ENCODE results near the gene DYNC1I1.

Gene DYNC1I1

DNA sequence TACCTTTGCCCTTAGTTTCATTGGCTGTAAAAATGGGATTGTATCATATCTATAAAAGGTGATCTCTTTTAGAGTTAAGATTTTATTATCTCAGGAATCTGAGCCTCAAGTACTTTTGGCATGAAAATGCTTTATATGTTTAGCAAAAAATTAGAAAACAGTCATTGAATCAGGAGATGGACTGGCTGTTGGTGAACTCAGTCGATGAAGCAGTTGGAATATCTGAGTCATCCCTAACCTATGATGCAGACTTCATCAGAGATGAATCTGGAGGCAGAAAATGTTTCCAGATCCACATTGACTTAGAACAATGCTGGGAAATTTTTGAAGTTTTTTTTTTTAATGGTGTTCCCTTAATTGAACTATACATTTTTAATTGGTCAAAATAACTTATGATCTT, 321.1 kb downstream of the DYNC1I1 start:
- Histone ChIP-seq H3K4me3 (ENCODE audit: low read length) (no peak overlapping the region), H3K36me3 (ENCODE audit: control insufficient read depth, low read depth, low read length) (no peaks in the 10 kb centered on the region), H3K9ac (ENCODE audit: low read length) (no peak overlapping the region), H3K4me1 (ENCODE audit: control insufficient read depth, low read depth, low read length) (no peaks in the 10 kb centered on the region), H3K27me3 (ENCODE audit: control insufficient read depth, insufficient read depth, low read length) (no peaks in the 10 kb centered on the region), H3K27ac (ENCODE audit: low read length) (no peak overlapping the region), H3K9me3 (ENCODE audit: control insufficient read depth, low read depth, low read length) (no peaks in the 10 kb centered on the region)

DNA sequence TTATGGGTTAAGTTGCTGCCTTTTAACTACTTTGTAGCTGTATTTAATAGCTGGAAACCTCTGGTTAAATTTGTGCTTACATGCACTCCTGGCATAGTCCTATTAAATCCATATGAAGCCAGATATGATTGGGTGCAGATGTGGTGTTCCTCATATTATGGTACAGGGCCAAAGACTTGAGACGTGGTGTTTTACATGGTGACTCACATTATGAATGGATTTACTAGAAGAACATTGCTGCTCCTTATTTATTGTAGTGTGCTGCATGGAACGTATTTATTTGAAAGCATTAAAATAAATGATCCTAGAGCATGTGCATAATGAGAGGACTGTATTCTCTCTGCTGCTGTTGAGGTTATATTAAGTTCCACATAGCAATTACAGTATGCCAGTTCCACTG, 325.5 kb downstream of the DYNC1I1 start:
- Histone ChIP-seq H3K27me3 (ENCODE audit: control insufficient read depth, insufficient read depth, low read length) (no peaks in the 10 kb centered on the region), H3K4me3 (ENCODE audit: low read length) (no peak overlapping the region), H3K9ac (ENCODE audit: low read length) (no peak overlapping the region), H3K27ac (ENCODE audit: low read length) (no peak overlapping the region), H3K36me3 (ENCODE audit: control insufficient read depth, low read depth, low read length) (no peaks in the 10 kb centered on the region), H3K9me3 (ENCODE audit: control insufficient read depth, low read depth, low read length) (no peaks in the 10 kb centered on the region), H3K4me1 (ENCODE audit: control insufficient read depth, low read depth, low read length) (no peaks in the 10 kb centered on the region)

GRCh38 chr7:96100737-96101136, 328.4 kb downstream of the DYNC1I1 start:
- no peak overlapping the region for H3K27ac ChIP-seq (ENCODE audit: low read length)
- H3K4me1 ChIP-seq (ENCODE audit: control insufficient read depth, low read depth, low read length), result no peaks in the 10 kb centered on the region
- H3K4me3 ChIP-seq (ENCODE audit: low read length), result no peak overlapping the region
- no peaks in the 10 kb centered on the region for H3K27me3 ChIP-seq (ENCODE audit: control insufficient read depth, insufficient read depth, low read length)
- H3K36me3 ChIP-seq (ENCODE audit: control insufficient read depth, low read depth, low read length), result no peaks in the 10 kb centered on the region
- H3K9ac ChIP-seq (ENCODE audit: low read length), result no peak overlapping the region
- H3K9me3 ChIP-seq (ENCODE audit: control insufficient read depth, low read depth, low read length), result no peaks in the 10 kb centered on the region

- Histone ChIP-seq H3K9me3 (ENCODE audit: control insufficient read depth, low read depth, low read length) (no peaks in the 10 kb centered on the region), H3K27me3 (ENCODE audit: control insufficient read depth, insufficient read depth, low read length) (no peaks in the 10 kb centered on the region), H3K4me1 (ENCODE audit: control insufficient read depth, low read depth, low read length) (no peaks in the 10 kb centered on the region), H3K36me3 (ENCODE audit: control insufficient read depth, low read depth, low read length) (no peaks in the 10 kb centered on the region), H3K27ac (ENCODE audit: low read length) (no peak overlapping the region), H3K4me3 (ENCODE audit: low read length) (no peak overlapping the region), H3K9ac (ENCODE audit: low read length) (no peak overlapping the region)
Measured at GRCh38 chr7:96102096-96102811, 329.9 kb downstream of the DYNC1I1 start.

GRCh38 chr7:96104984-96105383, 332.6 kb downstream of the DYNC1I1 start:
- H3K27ac ChIP-seq (ENCODE audit: low read length), result no peak overlapping the region
- H3K4me1 ChIP-seq (ENCODE audit: control insufficient read depth, low read depth, low read length), result no peaks in the 10 kb centered on the region
- no peaks in the 10 kb centered on the region for H3K27me3 ChIP-seq (ENCODE audit: control insufficient read depth, insufficient read depth, low read length)
- no peak overlapping the region for H3K4me3 ChIP-seq (ENCODE audit: low read length)
- no peaks in the 10 kb centered on the region for H3K36me3 ChIP-seq (ENCODE audit: control insufficient read depth, low read depth, low read length)
- no peaks in the 10 kb centered on the region for H3K9me3 ChIP-seq (ENCODE audit: control insufficient read depth, low read depth, low read length)
- no peak overlapping the region for H3K9ac ChIP-seq (ENCODE audit: low read length)

- Histone ChIP-seq H3K9me3 (ENCODE audit: control insufficient read depth, low read depth, low read length) (no peaks in the 10 kb centered on the region), H3K27me3 (ENCODE audit: control insufficient read depth, insufficient read depth, low read length) (no peaks in the 10 kb centered on the region), H3K4me3 (ENCODE audit: low read length) (no peak overlapping the region), H3K36me3 (ENCODE audit: control insufficient read depth, low read depth, low read length) (no peaks in the 10 kb centered on the region), H3K27ac (ENCODE audit: low read length) (no peak overlapping the region), H3K4me1 (ENCODE audit: control insufficient read depth, low read depth, low read length) (no peaks in the 10 kb centered on the region), H3K9ac (ENCODE audit: low read length) (no peak overlapping the region)
Measured at GRCh38 chr7:96111405-96111804, 339.1 kb downstream of the DYNC1I1 start.

DNA sequence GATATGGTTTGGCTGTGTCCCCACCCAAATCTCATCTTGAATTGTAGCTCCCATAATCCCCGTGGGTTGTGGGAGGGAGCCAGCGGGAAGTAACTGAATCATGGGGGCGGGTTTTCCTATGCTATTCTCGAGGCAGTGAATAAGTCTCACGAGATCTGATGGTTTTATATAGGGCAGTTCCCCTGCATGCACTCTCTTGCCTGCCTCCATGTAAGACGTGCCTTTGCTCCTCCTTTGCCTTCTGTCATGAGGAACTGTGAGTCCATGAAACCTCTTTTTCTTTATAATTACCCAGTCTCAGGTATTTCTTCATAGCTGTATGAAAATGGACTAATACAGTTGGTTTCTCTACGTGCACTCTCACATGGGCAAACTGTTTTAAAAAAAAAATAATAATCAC, 341.8 kb downstream of the DYNC1I1 start:
- H3K4me3 ChIP-seq (ENCODE audit: low read length), result no peak overlapping the region
- no peak overlapping the region for H3K27ac ChIP-seq (ENCODE audit: low read length)
- no peak overlapping the region for H3K9ac ChIP-seq (ENCODE audit: low read length)
- no peaks in the 10 kb centered on the region for H3K9me3 ChIP-seq (ENCODE audit: control insufficient read depth, low read depth, low read length)
- H3K27me3 ChIP-seq (ENCODE audit: control insufficient read depth, insufficient read depth, low read length), result no peaks in the 10 kb centered on the region
- H3K4me1 ChIP-seq (ENCODE audit: control insufficient read depth, low read depth, low read length), result peaks cover 12% of the 10 kb centered on the region
- no peaks in the 10 kb centered on the region for H3K36me3 ChIP-seq (ENCODE audit: control insufficient read depth, low read depth, low read length)

GRCh38 chr7:96116173-96116572, 343.8 kb downstream of the DYNC1I1 start:
- H3K27me3 ChIP-seq (ENCODE audit: control insufficient read depth, insufficient read depth, low read length), result no peaks in the 10 kb centered on the region
- H3K9ac ChIP-seq (ENCODE audit: low read length), result no peak overlapping the region
- no peak overlapping the region for H3K4me3 ChIP-seq (ENCODE audit: low read length)
- peaks cover 14% of the 10 kb centered on the region for H3K4me1 ChIP-seq (ENCODE audit: control insufficient read depth, low read depth, low read length)
- H3K9me3 ChIP-seq (ENCODE audit: control insufficient read depth, low read depth, low read length), result no peaks in the 10 kb centered on the region
- no peak overlapping the region for H3K27ac ChIP-seq (ENCODE audit: low read length)
- peaks cover 15% of the 10 kb centered on the region for H3K36me3 ChIP-seq (ENCODE audit: control insufficient read depth, low read depth, low read length)

DNA sequence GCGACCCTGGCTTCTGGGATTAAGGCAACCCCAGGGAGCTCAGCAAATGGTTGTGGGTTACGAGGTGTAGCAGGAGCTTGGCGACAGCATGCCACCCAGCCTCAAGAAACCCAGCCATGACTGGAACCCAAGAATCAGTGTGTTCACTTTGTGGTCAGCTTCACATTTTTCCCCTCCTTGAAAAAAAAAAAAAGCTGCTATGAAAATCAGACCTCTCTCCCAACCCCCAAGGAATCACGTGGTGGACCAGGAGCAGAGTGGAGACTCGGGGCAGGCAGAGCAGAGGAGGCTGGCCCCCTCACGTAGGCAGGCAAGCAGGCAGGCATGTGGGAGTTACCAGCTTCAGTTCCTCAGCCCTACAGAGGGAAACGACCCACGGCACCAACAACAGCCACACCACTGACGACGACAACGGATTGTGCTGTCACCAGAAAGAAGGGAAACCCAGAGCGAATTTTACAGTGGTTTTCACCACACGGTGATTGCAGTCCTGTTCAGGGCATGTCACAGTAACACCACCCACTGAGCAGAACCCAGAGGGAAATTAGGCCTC, 346.2 kb downstream of the DYNC1I1 start:
- Histone ChIP-seq H3K9ac (ENCODE audit: low read length) (no peak overlapping the region), H3K4me1 (ENCODE audit: control insufficient read depth, low read depth, low read length) (peaks cover 14% of the 10 kb centered on the region), H3K27ac (ENCODE audit: low read length) (no peak overlapping the region), H3K4me3 (ENCODE audit: low read length) (no peak overlapping the region), H3K27me3 (ENCODE audit: control insufficient read depth, insufficient read depth, low read length) (no peaks in the 10 kb centered on the region), H3K36me3 (ENCODE audit: control insufficient read depth, low read depth, low read length) (peaks cover 19% of the 10 kb centered on the region), H3K9me3 (ENCODE audit: control insufficient read depth, low read depth, low read length) (no peaks in the 10 kb centered on the region)

- H3K9ac ChIP-seq (ENCODE audit: low read length), result no peak overlapping the region
Measured at GRCh38 chr7:96120445-96121225, 348.3 kb downstream of the DYNC1I1 start.

DNA sequence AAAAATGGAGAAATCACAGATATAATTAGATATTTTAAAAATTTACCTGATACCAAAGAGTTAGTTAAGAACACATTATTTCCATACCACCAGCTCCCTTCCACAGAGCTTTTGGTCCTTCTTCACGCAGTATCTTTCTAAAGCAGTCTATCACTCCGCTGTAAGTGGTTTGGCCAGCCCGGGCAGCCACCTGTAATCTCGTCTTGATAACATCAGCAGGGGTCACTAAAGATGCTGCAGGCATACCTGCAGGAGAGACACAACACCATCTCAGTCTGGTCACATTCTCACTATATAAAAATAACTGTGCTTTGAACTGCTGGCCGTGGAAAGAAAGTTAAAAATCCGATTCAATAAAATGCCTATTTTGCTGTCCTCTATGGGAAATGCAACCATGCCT, 349.4 kb downstream of the DYNC1I1 start:
- Histone ChIP-seq H3K4me1 (ENCODE audit: control insufficient read depth, low read depth, low read length) (peaks cover 24% of the 10 kb centered on the region), H3K27ac (ENCODE audit: low read length) (no peak overlapping the region), H3K27me3 (ENCODE audit: control insufficient read depth, insufficient read depth, low read length) (no peaks in the 10 kb centered on the region), H3K9ac (ENCODE audit: low read length) (no peak overlapping the region), H3K36me3 (ENCODE audit: control insufficient read depth, low read depth, low read length) (peaks cover 19% of the 10 kb centered on the region), H3K4me3 (ENCODE audit: low read length) (no peak overlapping the region), H3K9me3 (ENCODE audit: control insufficient read depth, low read depth, low read length) (no peaks in the 10 kb centered on the region)

More at GRCh38 chr7:96120445-96121225, 348.3 kb downstream of the DYNC1I1 start:
- H3K36me3 ChIP-seq (ENCODE audit: control insufficient read depth, low read depth, low read length), result peaks cover 19% of the 10 kb centered on the region
- H3K4me3 ChIP-seq (ENCODE audit: low read length), result no peak overlapping the region
- no peak overlapping the region for H3K27ac ChIP-seq (ENCODE audit: low read length)
- peaks cover 14% of the 10 kb centered on the region for H3K4me1 ChIP-seq (ENCODE audit: control insufficient read depth, low read depth, low read length)
- no peaks in the 10 kb centered on the region for H3K9me3 ChIP-seq (ENCODE audit: control insufficient read depth, low read depth, low read length)
- H3K27me3 ChIP-seq (ENCODE audit: control insufficient read depth, insufficient read depth, low read length), result no peaks in the 10 kb centered on the region
